Spleen (tissue), 11 donors: ENCODE results near the gene ARID3A. TPM values are rescaled to one million over a fixed set of nuclear protein-coding genes. Genes with fewer than 3 reads are reported as not detected.

Source experiments
- DNase-seq: peaks from one replicate; pipeline ENCODE4 v3.0.0-alpha.2; 2020
- H3K27ac ChIP-seq, 8 donors: fragments of 200-600 bp; sonication (generic) in 7 of 8; 1 replicate in 4 of 8; 2 replicates in 4 of 8; pipeline versions ENCODE4 v1.5.0 to v1.8.0; 2016 to 2021; ENCODE audit warnings: inconsistent platforms in 4 of 8, mild to moderate bottlenecking in 4 of 8, moderate library complexity in 1 of 8
- H3K27me3 ChIP-seq, 7 donors: fragments of 200-600 bp; sonication (generic) in 6 of 7; replicated peaks in 1 of 7; 1 replicate in 4 of 7; 2 replicates in 3 of 7; pipeline versions ENCODE4 v1.5.0 to v1.8.0; 2016 to 2021; ENCODE audit warnings: inconsistent platforms in 3 of 7, mild to moderate bottlenecking in 1 of 7
- H3K36me3 ChIP-seq, 6 donors: fragments of 200-600 bp; sonication (generic) in 5 of 6; 1 replicate in 4 of 6; 2 replicates in 2 of 6; pipeline versions ENCODE4 v1.5.0 to v1.8.0; 2016 to 2021; ENCODE audit warnings: inconsistent platforms in 2 of 6
- H3K4me1 ChIP-seq, 6 donors: fragments of 200-600 bp; sonication (generic) in 5 of 6; 1 replicate in 3 of 6; 2 replicates in 3 of 6; pipeline versions ENCODE4 v1.5.0 to v1.8.0; 2016 to 2021; ENCODE audit warnings: inconsistent platforms in 3 of 6
- H3K4me3 ChIP-seq, 8 donors: fragments of 200-600 bp; sonication (generic) in 7 of 8; 1 replicate in 4 of 8; 2 replicates in 4 of 8; pipeline versions ENCODE4 v1.5.0 to v1.8.0; 2016 to 2021; ENCODE audit warnings: inconsistent platforms in 4 of 8, mild to moderate bottlenecking in 4 of 8, moderate library complexity in 2 of 8
- H3K9me3 ChIP-seq, 8 donors: fragments of 200-600 bp; sonication (generic) in 7 of 8; 1 replicate in 4 of 8; 2 replicates in 4 of 8; pipeline versions ENCODE4 v1.5.0 to v1.8.0; 2016 to 2021; ENCODE audit warnings: inconsistent platforms in 4 of 8
- POLR2A ChIP-seq, 3 donors: fragments of 450-650 bp; IDR thresholded peaks; one replicate each; pipeline ENCODE4 v1.5.1; 2017; ENCODE audit warnings: antibody characterized with exemption in 3 of 3, mild to moderate bottlenecking in 1 of 3
- POLR2AphosphoS5 ChIP-seq, 3 donors: sonication (generic); formaldehyde crosslinking; IDR thresholded peaks; one replicate each; pipeline ENCODE4 v1.5.1; 2017; ENCODE audit warnings: antibody characterized with exemption in 3 of 3
- WGBS, 5 donors: extraction: QIAGEN DNeasy Blood & Tissue Kit in 3 of 5; methylation state at CpG; one replicate each; pipeline versions ENCODE4 v1.1.5 to v1.1.7; 2013 to 2018; 5-methylcytosine and 5-hydroxymethylcytosine counted together
- intact Hi-C: fragments of 100-400 bp; cut with DNase I; formaldehyde crosslinking; loops from one replicate; pipeline ENCODE4 v1.15.0; 2023; ENCODE audit warnings: low total_unique reads
- polyA plus RNA-seq, 3 donors: library from polyadenylated mRNA; stranded (reverse); fragments of 200-250 nt; gene quantifications; one replicate each; pipeline ENCODE4 v1.2.1, GENCODE V29; 2013
- total RNA-seq, 7 donors: library from RNA; depleted of rRNA in 3 of 7; stranded (reverse); fragments of >200 nt in 3 of 7; fragmentation: NEBNext Ultra II Directional in 4 of 7; extraction: Animal tissue kit (Norgen Biotek cat#: 25700) in 4 of 7; gene quantifications; one replicate each; pipeline versions ENCODE4 v1.1.0 to v1.2.1, GENCODE V29; 2016 to 2021
- TF ChIP-seq, protein P1 (sequence below), 11 experiments: fragments of 200-600 bp in 7 of 11; fragments of 450-650 bp in 4 of 11; sonication (generic) in 4 of 11; IDR thresholded peaks in 8 of 11; conservative IDR thresholded peaks in 3 of 11; 1 replicate in 7 of 11; 2 replicates in 4 of 11; pipeline versions ENCODE4 v1.4.0 to v1.8.0; 2016 to 2021; ENCODE audit warnings: antibody characterized with exemption in 11 of 11, inconsistent platforms in 4 of 11, mild to moderate bottlenecking in 1 of 11
- donor health status: healthy with polysubstance abuse.
- donor health status: DM: no; HTN: no; CAD: no; lungs with moderate emphysema.
- donor health status: DM: no; HTN: no; CAD: no.
- donor health status: Bipolar disorder and iron deficiency.
- donor health status: healthy.
- donor health status: DM: no; HTN: no; CAD: no.
- donor health status: DM: yes; HTN: yes; CAD: no.

Gene ARID3A
- total and polyA plus RNA-seq, 10 donors = 2.5 to 42.5 (median 17.7) TPM

DNA sequence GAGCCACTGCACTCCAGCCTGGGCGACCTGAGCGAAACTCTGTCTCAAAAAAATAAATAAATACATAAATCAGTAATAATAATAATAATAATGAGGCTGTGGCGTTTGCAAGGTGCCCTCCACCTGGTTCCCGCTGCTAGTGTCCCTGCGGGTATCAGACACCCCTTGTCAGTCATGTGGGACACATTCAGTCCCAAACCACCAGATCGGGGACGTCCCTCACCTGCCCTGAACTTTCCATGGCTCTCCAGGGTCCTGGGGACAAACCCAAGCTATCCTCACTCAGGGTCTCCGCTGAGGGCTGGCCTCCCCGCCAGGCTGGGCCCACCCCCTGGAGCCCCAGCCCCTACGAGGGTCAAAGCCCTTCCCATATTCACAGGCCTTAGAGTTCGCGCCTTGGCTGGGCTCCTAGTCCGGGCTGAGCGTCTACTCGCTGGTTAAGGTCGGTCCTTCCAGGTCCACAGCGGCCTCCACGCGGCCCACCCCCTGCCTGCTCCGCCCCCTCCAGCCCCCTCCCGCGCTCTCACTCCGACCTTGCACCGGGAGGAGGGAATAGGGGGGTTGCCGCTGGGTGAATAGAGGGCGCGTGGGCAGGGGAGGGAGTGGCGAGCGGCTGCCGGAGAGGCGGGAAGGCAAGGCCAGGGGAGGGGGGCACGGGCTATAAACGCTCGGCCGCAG is 9.1 kb upstream of the ARID3A start:
- 18 to 30% (median 23%) methylated on average over 21 to 35 of the region's 35 CpGs for WGBS, 5 donors
- peaks cover 7 to 57% (median 44%) of the 10 kb centered on the region in 7 donors for H3K27me3 ChIP-seq
- peak overlapping the region in 7 of 8 donors; percentile 1 to 77 (median 38) for H3K4me3 ChIP-seq
- peaks cover 28 to 85% (median 63%) of the 10 kb centered on the region in 6 donors for H3K4me1 ChIP-seq
- H3K9me3 ChIP-seq = no peaks in the 10 kb centered on the region
- H3K27ac ChIP-seq = peak overlapping the region in 3 of 8 donors; percentile 21 to 47 (median 40)
- no peak for TF ChIP-seq POLR2AphosphoS5 (IDR thresholded peaks at IDR 0.05)
- TF ChIP-seq POLR2A (IDR thresholded peaks at IDR 0.05) = no peak
- TF ChIP-seq, protein P1, sequence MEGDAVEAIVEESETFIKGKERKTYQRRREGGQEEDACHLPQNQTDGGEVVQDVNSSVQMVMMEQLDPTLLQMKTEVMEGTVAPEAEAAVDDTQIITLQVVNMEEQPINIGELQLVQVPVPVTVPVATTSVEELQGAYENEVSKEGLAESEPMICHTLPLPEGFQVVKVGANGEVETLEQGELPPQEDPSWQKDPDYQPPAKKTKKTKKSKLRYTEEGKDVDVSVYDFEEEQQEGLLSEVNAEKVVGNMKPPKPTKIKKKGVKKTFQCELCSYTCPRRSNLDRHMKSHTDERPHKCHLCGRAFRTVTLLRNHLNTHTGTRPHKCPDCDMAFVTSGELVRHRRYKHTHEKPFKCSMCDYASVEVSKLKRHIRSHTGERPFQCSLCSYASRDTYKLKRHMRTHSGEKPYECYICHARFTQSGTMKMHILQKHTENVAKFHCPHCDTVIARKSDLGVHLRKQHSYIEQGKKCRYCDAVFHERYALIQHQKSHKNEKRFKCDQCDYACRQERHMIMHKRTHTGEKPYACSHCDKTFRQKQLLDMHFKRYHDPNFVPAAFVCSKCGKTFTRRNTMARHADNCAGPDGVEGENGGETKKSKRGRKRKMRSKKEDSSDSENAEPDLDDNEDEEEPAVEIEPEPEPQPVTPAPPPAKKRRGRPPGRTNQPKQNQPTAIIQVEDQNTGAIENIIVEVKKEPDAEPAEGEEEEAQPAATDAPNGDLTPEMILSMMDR (IDR thresholded peaks at IDR 0.05 in 8 of 11, conservative IDR thresholded peaks at IDR 0.05 in 3 of 11) = no peak
- peak; percentile 80 for DNase-seq
- intact Hi-C loops = no loop called here
- no peaks in the 10 kb centered on the region for H3K36me3 ChIP-seq

DNA sequence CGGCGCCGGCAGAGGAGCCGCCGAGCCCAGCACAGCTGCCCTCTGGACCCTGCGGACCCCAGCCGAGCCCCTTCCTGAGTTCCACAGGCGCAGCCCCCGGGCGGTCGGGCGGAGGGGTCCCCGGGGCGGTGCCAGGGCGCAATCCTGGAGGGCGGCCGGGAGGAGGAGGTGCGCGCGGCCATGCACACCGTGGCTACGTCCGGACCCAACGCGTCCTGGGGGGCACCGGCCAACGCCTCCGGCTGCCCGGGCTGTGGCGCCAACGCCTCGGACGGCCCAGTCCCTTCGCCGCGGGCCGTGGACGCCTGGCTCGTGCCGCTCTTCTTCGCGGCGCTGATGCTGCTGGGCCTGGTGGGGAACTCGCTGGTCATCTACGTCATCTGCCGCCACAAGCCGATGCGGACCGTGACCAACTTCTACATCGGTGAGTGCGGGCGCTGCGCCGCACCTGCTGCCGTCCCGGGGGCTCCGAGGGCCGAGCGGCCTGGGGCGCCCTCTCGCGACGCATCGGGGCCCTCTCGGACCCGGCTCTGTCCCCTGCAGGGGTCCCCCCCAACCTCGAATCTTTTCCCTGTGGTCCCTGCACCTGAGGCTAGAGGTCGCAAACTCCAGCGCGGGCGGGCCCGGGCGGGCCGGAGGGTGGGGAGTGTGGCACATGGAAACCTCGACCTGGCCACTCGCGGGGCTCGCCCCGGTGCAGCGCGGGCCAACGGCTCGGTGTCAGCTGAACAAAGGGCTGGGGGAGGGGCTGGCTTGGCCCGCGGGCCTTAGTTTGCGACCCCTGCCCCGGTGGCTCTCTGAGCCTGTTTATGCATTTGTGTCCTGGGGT is 8.3 kb upstream of the ARID3A start, which contains the start of gene KISS1R:
KISS1R (plus strand) TSS at position 11 of the 829 bp plus-strand sequence; CDS start at position 181, 170 bp downstream.
- Histone ChIP-seq H3K4me3 (peak within 1 kb of the TSS; percentile 1 to 77 (median 38)), H3K27me3 (peaks cover 7 to 57% (median 44%) of the 10 kb centered on the region in 7 donors)
- intact Hi-C loops = no loop called here

GRCh38 chr19:918152-918437 is 7.7 kb upstream of the ARID3A start:
- peak overlapping the region in 7 of 8 donors; percentile 1 to 77 (median 38) for H3K4me3 ChIP-seq
- peaks cover 28 to 85% (median 65%) of the 10 kb centered on the region in 6 donors for H3K4me1 ChIP-seq
- TF ChIP-seq POLR2A (IDR thresholded peaks at IDR 0.05) (no peak), POLR2AphosphoS5 (IDR thresholded peaks at IDR 0.05) (no peak)
- TF ChIP-seq, protein P1 (IDR thresholded peaks at IDR 0.05 in 8 of 11, conservative IDR thresholded peaks at IDR 0.05 in 3 of 11) = no peak
- no peaks in the 10 kb centered on the region for H3K36me3 ChIP-seq
- H3K27ac ChIP-seq = peak overlapping the region in 1 of 8 donors; percentile 47
- intact Hi-C loops = no loop called here
- H3K9me3 ChIP-seq = no peaks in the 10 kb centered on the region
- WGBS, 5 donors = 1 to 3% (median 3%) methylated on average over 5 to 12 of the region's 12 CpGs
- peaks cover 7 to 57% (median 44%) of the 10 kb centered on the region in 7 donors for H3K27me3 ChIP-seq
- DNase-seq = no peak

More for the DNA sequence above, 8.3 kb upstream of the ARID3A start, which contains the start of gene KISS1R:
- peak; percentile 92 for DNase-seq
- H3K36me3 ChIP-seq = no peaks in the 10 kb centered on the region
- TF ChIP-seq, protein P1 (IDR thresholded peaks at IDR 0.05 in 8 of 11, conservative IDR thresholded peaks at IDR 0.05 in 3 of 11) = peak; percentile 32 to 75 (median 66)
- TF ChIP-seq POLR2A (IDR thresholded peaks at IDR 0.05) = no peak
- peak; percentile 33 to 78 (median 42) for TF ChIP-seq POLR2AphosphoS5 (IDR thresholded peaks at IDR 0.05)
- H3K9me3 ChIP-seq = no peaks in the 10 kb centered on the region
- 0 to 1% (median 1%) methylated on average over 14 to 87 of the region's 87 CpGs for WGBS, 5 donors
- peaks cover 28 to 85% (median 65%) of the 10 kb centered on the region in 6 donors for H3K4me1 ChIP-seq
- H3K27ac ChIP-seq = peak within 1 kb of the TSS in 3 of 8 donors; percentile 21 to 47 (median 40)
